ENCODE measurements around the gene CD1C.

- TF ChIP-seq PREB (CRISPR knock-in tag; IDR thresholded peaks at IDR 0.05; ENCODE audit: borderline replicate concordance) (no peak), CTCF (IDR thresholded peaks at IDR 0.05) (no peak), NFE2L1 (CRISPR knock-in tag; IDR thresholded peaks at IDR 0.05) (no peak), USF2 (CRISPR knock-in tag; IDR thresholded peaks at IDR 0.05) (no peak), TEAD4 (CRISPR knock-in tag; IDR thresholded peaks at IDR 0.05) (no peak), ATF6 (CRISPR knock-in tag; IDR thresholded peaks at IDR 0.05) (no peak), ZNF281 (CRISPR knock-in tag; IDR thresholded peaks at IDR 0.05) (no peak), AFF4 (CRISPR knock-in tag; IDR thresholded peaks at IDR 0.05; ENCODE audit: borderline replicate concordance) (no peak), NR2C2 (CRISPR knock-in tag; IDR thresholded peaks at IDR 0.05) (no peak), NR1H2 (CRISPR knock-in tag; IDR thresholded peaks at IDR 0.05) (no peak), FOXK1 (CRISPR knock-in tag; IDR thresholded peaks at IDR 0.05) (no peak), HMGXB4 (CRISPR knock-in tag; IDR thresholded peaks at IDR 0.05) (no peak), ZBTB21 (CRISPR knock-in tag; IDR thresholded peaks at IDR 0.05; ENCODE audit: borderline replicate concordance) (no peak)
Observed at GRCh38 chr1:158286487-158286886, 3.2 kb upstream of the CD1C start.
